A204.1 (cell line): ENCODE data around the gene LDB2.
"Not testable (repeated sequence)": the region's sequence is repeated elsewhere in the genome, so short reads cannot be mapped to it uniquely, and the experiment has no call there.

Experiments used
- FAIRE-seq: peaks from 2 replicates; lab custom pipeline; 2012; peaks lifted over from hg19 to GRCh38; lab: Jason Lieb, UNC

LDB2 gene

GRCh38 chr4:16544869-16545268 is 353.6 kb downstream of the LDB2 start:
- no peak for FAIRE-seq

DNA sequence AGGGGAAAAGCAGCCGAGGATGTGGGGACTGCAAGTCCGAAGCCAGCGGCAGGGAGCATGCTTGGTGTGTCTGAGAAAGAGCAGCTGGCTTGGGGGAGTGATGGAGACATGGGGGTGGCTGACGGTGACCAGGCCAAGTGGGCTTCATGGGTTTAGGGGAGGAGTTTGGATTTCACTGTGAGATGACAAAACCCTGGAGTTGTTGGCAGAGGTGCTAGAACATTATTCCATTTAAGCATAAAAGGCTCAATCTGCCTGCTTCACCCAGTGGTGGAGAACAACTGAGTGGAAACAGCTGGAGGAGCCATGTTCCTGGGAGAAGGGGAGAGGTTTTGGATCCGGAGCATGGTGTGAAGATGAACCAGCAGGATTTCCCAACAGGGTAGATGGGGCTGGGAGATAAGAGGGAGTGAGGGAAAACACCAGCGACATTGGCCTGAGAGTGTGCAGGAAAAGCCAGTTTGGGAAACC is 354.2 kb downstream of the LDB2 start:
- FAIRE-seq = no peak

- no peak for FAIRE-seq
Measured at GRCh38 chr4:16537926-16538325, 360.5 kb downstream of the LDB2 start.

DNA sequence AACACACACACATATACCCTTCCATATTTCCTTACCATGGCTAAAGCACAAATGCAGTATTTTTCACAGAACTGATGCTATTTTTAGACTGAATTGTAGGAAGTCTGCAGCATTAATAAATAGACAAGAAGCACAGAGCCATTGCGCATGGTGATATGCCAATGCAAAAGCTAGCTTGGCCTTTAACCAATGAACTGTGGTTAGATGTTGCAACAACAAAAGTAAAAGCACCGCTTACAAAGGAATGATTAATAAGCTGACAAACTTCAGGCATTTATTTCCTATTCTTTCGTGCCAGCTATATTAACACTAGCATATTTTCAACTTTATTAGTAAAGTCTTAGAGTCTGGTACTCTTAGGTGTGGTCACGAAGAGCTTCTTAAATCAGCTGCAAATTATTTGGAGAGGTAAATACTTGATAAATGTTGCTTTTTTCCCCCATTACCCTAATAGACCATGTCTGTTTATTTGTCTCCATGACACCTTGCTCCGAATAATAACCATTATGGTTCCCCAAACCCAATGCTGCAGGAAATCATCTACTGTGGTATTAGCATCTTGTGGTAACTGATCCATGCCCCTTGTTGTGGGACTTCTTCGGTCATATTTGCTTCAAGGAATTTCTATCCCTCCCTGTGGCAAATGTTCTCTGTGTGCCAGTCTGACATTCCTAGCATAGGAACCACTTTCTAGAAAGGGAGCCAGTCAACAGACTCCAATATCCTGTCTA is 366.0 kb downstream of the LDB2 start:
- FAIRE-seq = no peak

DNA sequence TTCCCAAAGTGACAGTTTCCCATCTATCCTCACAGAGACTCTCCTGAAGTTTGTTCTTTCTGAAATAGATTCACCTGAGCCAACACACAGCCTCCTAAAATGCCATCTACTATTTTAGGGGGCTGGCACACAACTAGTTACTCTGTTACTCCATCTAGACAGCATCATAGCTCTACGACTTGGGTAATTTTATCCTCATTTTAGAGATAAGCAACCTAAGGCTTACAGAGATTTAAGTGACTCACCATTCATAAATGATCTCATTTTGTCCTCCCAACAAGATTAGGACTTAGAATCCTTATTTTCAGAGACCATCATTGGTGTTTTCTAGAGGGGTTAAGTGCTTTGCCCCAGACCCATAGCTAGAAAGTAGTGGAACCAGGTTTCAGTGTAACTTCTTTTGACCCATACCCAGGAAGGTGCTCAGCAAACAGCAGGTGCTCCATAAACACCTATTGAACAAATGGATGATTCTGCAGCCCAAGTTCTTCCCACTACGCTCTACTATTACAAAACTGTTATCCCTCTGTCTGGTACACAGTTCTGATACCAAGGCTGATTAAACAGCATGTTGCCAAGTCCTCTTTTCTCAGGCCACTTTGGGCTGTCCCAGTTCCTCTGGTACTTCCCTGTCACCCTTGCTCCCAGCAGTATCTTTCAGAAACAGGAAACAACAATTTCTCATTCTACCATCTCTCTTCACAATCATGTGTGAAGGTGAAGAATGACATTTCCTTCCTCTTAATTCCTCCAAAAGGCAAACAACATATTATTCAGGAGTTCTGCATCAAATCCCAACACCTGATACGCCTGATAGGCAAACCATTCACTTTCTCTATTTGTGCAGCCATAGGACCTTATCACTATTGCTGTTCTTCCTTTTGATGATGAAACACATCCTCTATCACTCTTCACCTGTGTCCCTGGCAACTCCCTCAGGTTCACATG is 367.5 kb downstream of the LDB2 start:
- FAIRE-seq = no peak

- FAIRE-seq = no peak
Measured at GRCh38 chr4:16524911-16525554, 373.4 kb downstream of the LDB2 start.

DNA sequence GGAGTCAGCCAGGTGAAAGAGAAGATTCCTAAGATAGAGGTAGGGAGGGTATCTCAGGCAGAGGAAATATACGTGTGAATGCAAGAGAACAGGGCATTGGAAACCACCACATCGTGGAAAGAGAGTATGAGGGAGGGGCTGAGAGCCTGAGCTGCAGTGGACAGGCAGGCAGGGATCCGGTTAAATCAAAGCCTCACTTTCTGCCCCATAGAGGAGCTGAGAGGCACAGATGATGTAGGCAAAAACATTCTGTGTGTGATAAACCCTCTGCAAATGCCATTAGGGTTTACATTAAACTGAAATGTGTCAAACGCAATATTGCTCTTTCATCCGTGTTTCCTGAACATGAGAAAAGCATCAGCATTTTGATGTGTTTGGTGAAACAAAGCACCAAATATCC is 374.0 kb downstream of the LDB2 start:
- FAIRE-seq = no peak

DNA sequence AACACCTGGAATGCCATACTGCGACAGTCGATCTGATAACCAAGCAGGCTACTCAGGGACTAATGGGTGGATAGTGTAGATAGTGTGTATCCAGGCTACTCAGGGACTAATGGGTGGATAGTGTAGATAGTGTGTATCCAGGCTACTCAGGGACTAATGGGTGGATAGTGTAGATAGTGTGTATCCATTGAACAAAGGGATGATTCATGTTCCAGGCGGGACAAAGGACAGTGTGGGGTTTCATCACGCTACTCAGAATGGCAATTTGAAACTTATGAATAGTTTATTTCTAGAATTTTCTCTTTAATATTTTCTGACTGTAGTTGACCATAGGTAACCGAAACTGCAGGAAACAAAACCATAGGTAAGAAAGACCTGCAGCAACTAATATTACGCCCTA is 374.9 kb downstream of the LDB2 start:
- not testable (repeated sequence) for FAIRE-seq

DNA sequence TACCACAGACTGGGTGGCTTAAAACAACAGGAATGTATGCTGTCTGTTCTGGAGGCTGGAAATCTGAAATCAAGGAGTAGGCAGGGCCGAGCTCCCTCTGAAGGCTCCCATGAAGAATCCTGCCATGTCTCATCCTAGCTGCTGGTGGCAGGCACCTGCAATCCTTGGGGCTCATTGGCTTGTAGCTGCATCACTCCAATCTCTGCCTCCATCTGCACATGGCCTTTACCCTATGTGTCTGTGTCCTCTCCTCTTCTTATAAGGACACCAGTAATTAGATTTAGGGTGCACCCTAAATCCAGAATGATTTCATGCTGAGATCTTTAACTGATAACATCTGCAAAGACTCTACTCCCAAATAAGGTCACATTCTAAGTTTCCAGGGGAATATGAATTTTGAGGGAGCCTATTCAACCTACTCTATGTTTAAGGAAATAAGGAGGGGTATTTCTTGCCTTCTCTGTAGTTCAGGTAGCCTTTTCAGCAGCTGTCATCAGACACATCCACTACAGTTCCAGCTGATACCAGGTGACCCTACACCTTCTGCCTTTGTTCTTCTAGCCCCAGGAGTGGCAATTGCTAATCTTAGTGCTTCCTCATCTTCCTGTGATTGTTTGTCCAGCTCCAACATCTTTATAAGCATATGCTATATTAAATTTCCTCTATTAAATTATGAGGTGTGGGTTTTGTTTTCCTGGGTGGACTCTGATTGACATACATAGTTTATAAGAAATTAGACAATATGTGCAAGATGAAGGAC is 377.1 kb downstream of the LDB2 start:
- FAIRE-seq = no peak

DNA sequence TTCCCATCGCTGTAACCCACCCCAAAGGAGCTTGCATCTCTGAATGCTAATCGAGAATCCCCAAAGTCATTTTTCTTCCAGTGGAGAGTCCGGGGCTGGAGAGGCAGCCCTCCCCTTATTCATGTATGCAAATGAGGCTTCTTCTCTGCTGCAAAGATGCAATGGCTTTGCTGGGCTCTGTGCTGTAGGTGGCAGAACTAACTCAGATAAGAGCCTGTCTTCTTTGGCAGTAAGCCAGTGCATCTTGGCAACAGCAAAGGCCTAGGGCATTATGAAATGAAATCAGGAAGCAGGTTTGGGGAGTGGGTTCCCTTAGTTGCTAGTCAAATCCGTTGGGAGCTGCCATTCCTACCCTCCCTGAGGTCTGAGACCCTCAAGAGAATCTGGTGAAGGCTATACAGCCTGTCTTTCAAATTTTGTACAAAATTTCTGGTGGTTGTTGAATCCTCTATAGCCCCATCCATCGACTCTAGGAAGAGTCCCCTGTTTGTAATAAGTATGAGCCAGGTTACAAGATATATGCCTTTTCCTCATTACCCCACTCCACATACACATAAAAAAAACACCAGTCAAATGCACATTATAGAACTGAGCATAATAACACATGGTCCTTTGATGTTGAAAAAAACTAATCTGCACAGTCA is 381.5 kb downstream of the LDB2 start:
- no peak for FAIRE-seq

- FAIRE-seq = no peak
Measured at GRCh38 chr4:16513876-16514275, 384.6 kb downstream of the LDB2 start.

- FAIRE-seq = no peak
Measured at GRCh38 chr4:16508968-16509367, 389.5 kb downstream of the LDB2 start.

- FAIRE-seq = no peak
Measured at GRCh38 chr4:16505726-16506125, 392.7 kb downstream of the LDB2 start.

DNA sequence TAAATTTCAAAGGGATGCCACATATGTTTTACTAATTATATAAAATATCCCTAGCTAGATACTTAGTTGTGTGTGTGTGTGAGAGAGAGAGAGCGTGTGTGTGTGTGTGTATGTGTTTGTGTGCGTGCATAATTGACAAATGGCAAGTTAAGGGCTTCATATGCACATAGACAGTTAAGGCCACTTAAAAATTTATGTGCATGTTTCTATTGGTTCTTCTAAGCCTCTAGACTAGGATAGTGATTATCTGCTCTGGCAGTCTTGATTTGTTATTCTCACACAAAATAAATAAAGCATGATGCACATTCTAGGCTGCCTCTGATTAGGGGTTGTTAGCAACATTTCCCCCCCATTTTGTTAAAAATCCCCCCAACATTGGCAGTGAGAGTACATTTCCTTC is 393.2 kb downstream of the LDB2 start:
- no peak for FAIRE-seq

- FAIRE-seq = no peak
Measured at GRCh38 chr4:16503421-16504100, 394.9 kb downstream of the LDB2 start.

- FAIRE-seq = no peak
Measured at GRCh38 chr4:16498978-16499377, 399.5 kb downstream of the LDB2 start.

DNA sequence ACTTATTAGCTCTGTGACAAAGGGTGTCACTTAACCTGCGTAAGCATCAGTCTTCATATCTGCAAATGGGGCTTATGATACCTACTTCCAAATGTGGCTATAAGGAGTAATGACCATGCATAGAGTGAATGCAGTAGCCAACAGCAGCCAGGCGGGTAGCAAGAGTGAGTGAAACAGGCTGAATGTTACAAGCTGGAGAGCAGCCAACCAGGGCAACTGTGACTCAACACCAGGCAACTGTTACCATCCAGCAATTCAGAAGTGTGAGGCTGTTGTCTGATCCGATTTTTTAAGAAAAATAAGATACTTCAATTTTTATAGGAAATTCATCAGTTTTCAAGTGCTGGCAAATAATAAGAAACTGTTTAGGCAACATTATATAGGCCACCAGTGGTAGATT is 401.9 kb downstream of the LDB2 start:
- FAIRE-seq = no peak

DNA sequence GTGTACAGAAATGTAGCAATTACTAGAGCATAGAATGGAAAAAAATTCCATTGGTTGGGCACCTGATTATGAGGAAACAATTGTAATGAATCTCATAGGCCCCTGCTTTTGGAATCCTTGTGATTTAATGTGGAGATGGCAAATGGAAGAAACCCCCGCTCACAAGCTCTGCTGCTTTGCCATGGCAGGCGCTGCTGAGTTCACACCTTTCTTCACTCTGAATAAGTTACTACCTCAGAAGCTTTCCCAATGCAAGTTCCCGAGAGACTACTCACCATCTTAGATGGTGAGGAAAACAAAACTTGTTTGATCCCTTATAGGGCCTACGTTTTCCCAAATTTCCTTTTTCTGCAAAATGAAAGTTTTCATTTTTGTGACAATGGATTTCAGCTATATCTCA is 405.6 kb downstream of the LDB2 start:
- FAIRE-seq = no peak

DNA sequence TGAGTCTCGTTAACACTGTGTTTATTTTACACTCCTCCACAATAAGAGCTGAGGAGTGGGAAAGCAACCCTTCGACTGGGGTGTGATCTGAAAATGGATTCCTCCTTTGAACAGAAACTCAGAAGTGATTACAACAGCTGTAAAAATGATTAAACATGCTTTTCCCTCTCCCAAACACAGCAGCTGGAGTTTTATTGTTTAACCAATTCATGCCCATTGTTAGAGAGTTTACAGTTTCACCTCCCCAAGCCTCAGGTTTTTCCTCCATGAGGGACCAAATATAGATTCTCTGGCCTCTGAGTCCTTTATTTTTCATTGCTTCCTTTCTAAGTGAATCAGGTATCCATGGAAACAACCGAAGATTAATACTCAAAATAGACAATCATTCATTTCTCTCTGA is 409.2 kb downstream of the LDB2 start:
- FAIRE-seq = no peak

DNA sequence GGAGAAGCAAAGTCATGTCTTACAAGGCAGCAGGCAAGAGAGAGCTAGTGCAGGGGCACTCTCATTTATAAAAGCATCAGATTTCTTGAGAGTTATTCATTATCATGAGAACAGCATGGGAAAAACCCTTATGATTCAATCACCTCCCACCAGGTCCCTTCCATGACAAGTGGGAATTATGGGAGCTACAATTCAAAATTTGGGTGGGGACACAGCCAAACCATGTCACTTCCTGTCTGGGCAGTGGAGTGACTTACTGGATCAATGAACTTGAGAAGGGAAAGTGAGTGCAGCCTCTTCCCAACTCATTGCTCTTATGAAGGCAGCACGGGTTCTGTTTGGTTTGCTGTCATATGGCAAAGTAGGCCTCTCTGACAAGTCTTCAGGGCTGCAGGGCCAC is 410.4 kb downstream of the LDB2 start:
- no peak for FAIRE-seq

DNA sequence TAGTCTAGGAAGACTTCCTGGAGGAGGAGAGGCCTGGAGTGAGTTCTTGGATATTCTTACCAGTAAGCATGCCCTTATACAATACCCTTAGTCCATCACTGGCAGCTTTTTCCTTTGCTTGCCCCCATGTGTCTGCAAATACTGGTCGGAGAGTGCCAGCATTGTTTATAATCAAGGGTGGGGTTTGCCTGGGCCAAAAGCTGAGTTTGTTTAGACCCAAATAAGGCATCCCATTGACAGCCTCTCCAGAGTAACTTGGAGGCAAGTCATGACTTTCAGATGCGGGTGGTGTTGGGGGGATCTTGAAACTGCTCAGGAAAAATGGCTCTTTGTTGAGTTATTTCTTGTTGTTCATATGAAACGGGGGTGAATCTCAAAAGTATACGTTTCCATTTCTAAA is 413.7 kb downstream of the LDB2 start:
- FAIRE-seq = no peak
